DOHH2 (cell line): ENCODE results near the gene GNA14.

ENCODE experiments used
- H3F3A ChIP-seq: fragments of 200-600 bp; sonication (generic), shearing (Covaris generic); 2 replicates; pipeline ENCODE4 v1.6.0; 2016; ENCODE audit warnings: antibody characterized with exemption, mild to moderate bottlenecking; ENCODE audit not compliant: control insufficient read depth, insufficient read depth
- H3K27ac ChIP-seq: fragments of 200-600 bp; sonication (generic); 2 replicates; pipeline ENCODE4 v1.5.1; 2014; ENCODE audit warnings: low read depth, mild to moderate bottlenecking, low read length, moderate library complexity
- H3K27me3 ChIP-seq: fragments of 200-600 bp; sonication (generic); 2 replicates; pipeline ENCODE4 v1.6.1; 2014; ENCODE audit warnings: mild to moderate bottlenecking, low read length, mixed read lengths; ENCODE audit not compliant: control insufficient read depth
- H3K36me3 ChIP-seq: fragments of 200-600 bp; sonication (generic); 2 replicates; pipeline ENCODE4 v1.6.1; 2014; ENCODE audit warnings: mild to moderate bottlenecking, low read length, moderate library complexity, mixed read lengths; ENCODE audit not compliant: control insufficient read depth
- H3K4me1 ChIP-seq: fragments of 200-600 bp; sonication (generic); 2 replicates; pipeline ENCODE4 v1.6.1; 2014; ENCODE audit warnings: mild to moderate bottlenecking, low read length, mixed read lengths; ENCODE audit not compliant: control insufficient read depth
- H3K4me2 ChIP-seq: fragments of 200-600 bp; sonication (generic); 2 replicates; pipeline ENCODE4 v1.6.0; 2014; ENCODE audit warnings: mild to moderate bottlenecking, low read length, moderate library complexity
- H3K4me3 ChIP-seq: fragments of 200-600 bp; sonication (generic); 2 replicates; pipeline ENCODE4 v1.5.1; 2014; ENCODE audit warnings: mild to moderate bottlenecking, low read length, mixed read lengths
- H3K79me2 ChIP-seq: fragments of 200-600 bp; sonication (generic); 2 replicates; pipeline ENCODE4 v1.6.1; 2014; ENCODE audit warnings: mild to moderate bottlenecking, low read length, mixed read lengths; ENCODE audit not compliant: control insufficient read depth
- H3K9me2 ChIP-seq: fragments of 200-600 bp; sonication (generic); replicated peaks from 2 replicates; pipeline ENCODE4 v1.6.1; 2014; ENCODE audit warnings: mild to moderate bottlenecking, low read length, mixed read lengths; ENCODE audit not compliant: control insufficient read depth
- H3K9me3 ChIP-seq: fragments of 200-600 bp; sonication (generic); 2 replicates; pipeline ENCODE4 v1.6.1; 2014; ENCODE audit warnings: antibody characterized with exemption, low read length, mixed read lengths; ENCODE audit not compliant: control insufficient read depth, insufficient read depth
- H4K20me1 ChIP-seq: fragments of 200-600 bp; sonication (generic); 2 replicates; pipeline ENCODE4 v1.6.0; 2014; ENCODE audit warnings: low read depth, mild to moderate bottlenecking, antibody characterized with exemption, low read length, moderate library complexity; ENCODE audit not compliant: control insufficient read depth, insufficient read depth
- EZH2phosphoT487 ChIP-seq: fragments of 200-600 bp; sonication (generic); IDR thresholded peaks from 2 replicates; pipeline ENCODE4 v1.6.1; 2017; ENCODE audit warnings: borderline replicate concordance, mild to moderate bottlenecking, antibody characterized with exemption, low read length, moderate library complexity, mixed read lengths
- TF ChIP-seq, protein P1 (sequence below): fragments of 200-600 bp; sonication (generic); IDR thresholded peaks from one replicate; pipeline ENCODE4 v1.5.1; 2014; ENCODE audit warnings: antibody characterized with exemption, mild to moderate bottlenecking, low read depth, low read length; ENCODE audit not compliant: poor library complexity, severe bottlenecking

Gene GNA14

DNA sequence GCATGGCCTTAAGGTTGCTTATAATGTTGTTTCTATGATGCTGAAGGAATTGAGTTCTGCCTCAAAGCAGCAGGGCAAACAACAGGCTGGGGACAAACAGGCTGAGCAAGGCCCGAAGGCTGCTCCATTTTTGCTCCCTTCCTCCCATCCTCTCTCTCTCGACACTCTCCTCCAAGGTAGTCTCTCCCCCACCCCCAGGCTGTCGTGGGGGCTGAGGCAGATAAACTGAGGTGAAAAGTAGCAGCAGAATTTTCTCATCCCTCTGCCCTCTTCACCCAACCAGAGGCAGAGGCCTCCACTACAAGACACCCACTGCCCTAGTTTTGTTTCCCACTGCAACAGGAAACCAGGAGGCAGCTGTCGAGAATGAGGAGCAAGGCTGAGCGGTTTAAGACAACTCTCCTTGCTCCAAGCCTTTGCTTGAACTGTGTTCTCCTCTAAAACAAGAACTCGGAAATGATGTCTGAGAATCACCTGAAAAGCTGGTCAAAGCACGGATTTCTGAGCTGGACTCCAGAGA, 13.5 kb upstream of the GNA14 start:
- Histone ChIP-seq H4K20me1 (no peaks in the 10 kb centered on the region), H3K4me3 (no peak overlapping the region), H3K4me1 (no peaks in the 10 kb centered on the region), H3K4me2 (no peak overlapping the region), H3K36me3 (no peaks in the 10 kb centered on the region), H3K27ac (no peak overlapping the region), H3K27me3 (no peaks in the 10 kb centered on the region), H3K79me2 (no peaks in the 10 kb centered on the region), H3K9me3 (no peaks in the 10 kb centered on the region), H3K9me2 (no peaks in the 10 kb centered on the region), H3F3A (no peaks in the 10 kb centered on the region)
- no peak for TF ChIP-seq EZH2phosphoT487
- TF ChIP-seq, protein P1, sequence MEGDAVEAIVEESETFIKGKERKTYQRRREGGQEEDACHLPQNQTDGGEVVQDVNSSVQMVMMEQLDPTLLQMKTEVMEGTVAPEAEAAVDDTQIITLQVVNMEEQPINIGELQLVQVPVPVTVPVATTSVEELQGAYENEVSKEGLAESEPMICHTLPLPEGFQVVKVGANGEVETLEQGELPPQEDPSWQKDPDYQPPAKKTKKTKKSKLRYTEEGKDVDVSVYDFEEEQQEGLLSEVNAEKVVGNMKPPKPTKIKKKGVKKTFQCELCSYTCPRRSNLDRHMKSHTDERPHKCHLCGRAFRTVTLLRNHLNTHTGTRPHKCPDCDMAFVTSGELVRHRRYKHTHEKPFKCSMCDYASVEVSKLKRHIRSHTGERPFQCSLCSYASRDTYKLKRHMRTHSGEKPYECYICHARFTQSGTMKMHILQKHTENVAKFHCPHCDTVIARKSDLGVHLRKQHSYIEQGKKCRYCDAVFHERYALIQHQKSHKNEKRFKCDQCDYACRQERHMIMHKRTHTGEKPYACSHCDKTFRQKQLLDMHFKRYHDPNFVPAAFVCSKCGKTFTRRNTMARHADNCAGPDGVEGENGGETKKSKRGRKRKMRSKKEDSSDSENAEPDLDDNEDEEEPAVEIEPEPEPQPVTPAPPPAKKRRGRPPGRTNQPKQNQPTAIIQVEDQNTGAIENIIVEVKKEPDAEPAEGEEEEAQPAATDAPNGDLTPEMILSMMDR, result no peak

GRCh38 chr9:77659926-77660325, 11.8 kb upstream of the GNA14 start:
- H3F3A ChIP-seq, result no peaks in the 10 kb centered on the region

GRCh38 chr9:77651203-77651602, 3.1 kb upstream of the GNA14 start:
- H3K9me3 ChIP-seq, result no peaks in the 10 kb centered on the region
- no peak overlapping the region for H3K4me2 ChIP-seq
- no peaks in the 10 kb centered on the region for H3K36me3 ChIP-seq
- no peak for TF ChIP-seq EZH2phosphoT487
- TF ChIP-seq, protein P1, result no peak
- no peaks in the 10 kb centered on the region for H3K27me3 ChIP-seq
- H3F3A ChIP-seq, result no peaks in the 10 kb centered on the region
- H3K9me2 ChIP-seq, result no peaks in the 10 kb centered on the region
- H3K4me1 ChIP-seq, result no peaks in the 10 kb centered on the region
- H3K79me2 ChIP-seq, result no peaks in the 10 kb centered on the region
- H4K20me1 ChIP-seq, result no peaks in the 10 kb centered on the region
- no peak overlapping the region for H3K27ac ChIP-seq
- H3K4me3 ChIP-seq, result no peak overlapping the region

More at GRCh38 chr9:77659926-77660325, 11.8 kb upstream of the GNA14 start:
- Histone ChIP-seq H3K4me1 (no peaks in the 10 kb centered on the region), H3K27me3 (no peaks in the 10 kb centered on the region), H3K36me3 (no peaks in the 10 kb centered on the region), H3K27ac (no peak overlapping the region), H3K79me2 (no peaks in the 10 kb centered on the region), H3K4me3 (no peak overlapping the region), H3K9me2 (no peaks in the 10 kb centered on the region), H4K20me1 (no peaks in the 10 kb centered on the region), H3K4me2 (no peak overlapping the region), H3K9me3 (no peaks in the 10 kb centered on the region)
- TF ChIP-seq, protein P1, result no peak
- no peak for TF ChIP-seq EZH2phosphoT487
